CD4-positive, alpha-beta memory T cell (primary cell): ENCODE results near the gene CHCHD6. TPM values are rescaled to one million over a fixed set of nuclear protein-coding genes. Genes with fewer than 3 reads are reported as not detected.

ENCODE experiments used
- CTCF ChIA-PET: fragments of 350-600 bp; sonication (Branson Sonifier 250); formaldehyde crosslinking; loops from one replicate; lab custom pipeline; 2021; ENCODE audit warnings: inconsistent platforms; ENCODE audit not compliant: partially characterized antibody; lab: Charles Lee
- POLR2A ChIA-PET: fragments of 350-600 bp; sonication (Branson Sonifier 250); formaldehyde crosslinking; loops from one replicate; lab custom pipeline; 2021; ENCODE audit not compliant: partially characterized antibody; lab: Charles Lee
- DNase-seq, 5 donors: peaks; one replicate each; pipeline versions ENCODE4 v3.0.0 to v3.0.0-alpha.2; 2020 to 2022; ENCODE audit warnings: mixed read lengths in 1 of 5
- H3K27ac ChIP-seq: one replicate; pipeline ENCODE4 v1.7.0; 2013; ENCODE audit warnings: low read depth, low read length
- H3K27me3 ChIP-seq: 2 replicates; pipeline ENCODE4 v1.7.0; 2013; ENCODE audit warnings: mild to moderate bottlenecking, low read length, moderate library complexity; ENCODE audit not compliant: insufficient read depth
- H3K36me3 ChIP-seq: 2 replicates; pipeline ENCODE4 v1.7.0; 2013; ENCODE audit warnings: mild to moderate bottlenecking, low read length, moderate library complexity; ENCODE audit not compliant: insufficient read depth
- H3K4me1 ChIP-seq: 2 replicates; pipeline ENCODE4 v1.7.0; 2013; ENCODE audit warnings: mild to moderate bottlenecking, low read length, moderate library complexity; ENCODE audit not compliant: insufficient read depth
- H3K4me3 ChIP-seq, 2 donors: one replicate each; pipeline ENCODE4 v1.7.0; 2013; ENCODE audit warnings: low read length in 2 of 2, mild to moderate bottlenecking in 1 of 2
- H3K9me3 ChIP-seq, 2 donors: one replicate each; pipeline ENCODE4 v1.7.0; 2013; ENCODE audit warnings: low read length in 2 of 2, control low read depth in 1 of 2; ENCODE audit not compliant: control insufficient read depth in 1 of 2
- H3K27ac Mint-ChIP-seq, 7 donors: one replicate each; pipeline ENCODE4 v1.8.0; 2020 to 2021; ENCODE audit warnings: mixed read lengths in 7 of 7, mild to moderate bottlenecking in 6 of 7, inconsistent platforms in 3 of 7, moderate library complexity in 3 of 7
- H3K27me3 Mint-ChIP-seq, 2 donors: one replicate each; pipeline ENCODE4 v1.8.0; 2020 to 2021; ENCODE audit warnings: mixed read lengths in 2 of 2
- H3K36me3 Mint-ChIP-seq, 2 donors: one replicate each; pipeline ENCODE4 v1.8.0; 2020 to 2021; ENCODE audit warnings: mixed read lengths in 2 of 2, inconsistent platforms in 1 of 2, mild to moderate bottlenecking in 1 of 2
- H3K4me1 Mint-ChIP-seq, 4 donors: one replicate each; pipeline ENCODE4 v1.8.0; 2020 to 2021; ENCODE audit warnings: mixed read lengths in 4 of 4, mild to moderate bottlenecking in 1 of 4
- H3K4me3 Mint-ChIP-seq, 8 donors: one replicate each; pipeline ENCODE4 v1.8.0; 2020 to 2021; ENCODE audit warnings: mixed read lengths in 8 of 8, mild to moderate bottlenecking in 7 of 8, moderate library complexity in 6 of 8, inconsistent platforms in 3 of 8
- H3K9me3 Mint-ChIP-seq, 8 donors: one replicate each; pipeline ENCODE4 v1.8.0; 2020 to 2021; ENCODE audit warnings: mixed read lengths in 8 of 8, mild to moderate bottlenecking in 5 of 8, inconsistent platforms in 3 of 8, moderate library complexity in 1 of 8
- intact Hi-C: fragments of 100-400 bp; cut with micrococcal nuclease; formaldehyde crosslinking; loops from one replicate; pipeline ENCODE4 v1.15.1; 2023
- polyA plus RNA-seq, 2 donors: library from polyadenylated mRNA; unstranded; fragments of 300-500 nt; fragmentation: Illumina TruSeq; gene quantifications; one replicate each; pipeline ENCODE4 v1.2.3, GENCODE V29; 2021
- total RNA-seq, 2 experiments: library from RNA; stranded (reverse); gene quantifications; one replicate each; pipeline ENCODE4 v1.2.3, GENCODE V29; 2021

CHCHD6 gene
- total and polyA plus RNA-seq, 4 experiments from 2014 or later = 7.3 to 12.3 (median 10.2) TPM

DNA sequence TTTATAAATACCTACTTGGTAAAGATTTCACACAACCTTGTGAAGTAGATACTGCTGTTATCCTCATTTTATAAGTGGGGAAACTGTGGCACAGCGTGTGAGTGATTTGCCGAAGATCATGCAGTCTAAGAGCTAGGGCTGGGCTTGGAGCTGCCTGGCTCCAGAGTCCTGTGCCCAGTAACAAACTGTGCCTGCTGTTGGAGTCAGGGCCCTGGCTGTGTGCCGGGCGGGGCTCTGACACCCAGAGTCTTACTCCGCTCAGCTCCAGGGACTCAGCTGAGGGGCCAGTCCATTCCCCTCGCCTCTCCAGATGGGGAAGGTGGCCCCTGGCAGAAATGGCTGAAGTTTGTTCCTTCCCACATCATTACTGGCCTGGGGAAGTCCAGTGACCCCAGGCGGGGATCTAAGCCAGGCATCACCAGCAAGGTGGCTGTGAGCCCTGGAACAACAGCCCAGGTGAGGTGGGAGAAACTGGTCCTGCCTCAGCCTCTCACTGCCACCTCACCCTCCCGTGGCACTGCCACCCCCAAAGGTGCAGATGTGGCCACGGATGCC is 261.6 kb downstream of the CHCHD6 start:
- Mint-ChIP-seq H3K36me3 (no peaks in the 10 kb centered on the region), H3K9me3 (no peaks in the 10 kb centered on the region), H3K27ac (no peak overlapping the region), H3K4me1 (peaks cover 0 to 4% (median 0%) of the 10 kb centered on the region in 4 donors), H3K4me3 (no peak overlapping the region), H3K27me3 (peaks cover 0 to 4% of the 10 kb centered on the region in 2 donors)
- Histone ChIP-seq H3K4me3 (no peak overlapping the region), H3K27me3 (no peaks in the 10 kb centered on the region), H3K36me3 (no peaks in the 10 kb centered on the region), H3K4me1 (no peaks in the 10 kb centered on the region), H3K9me3 (no peaks in the 10 kb centered on the region), H3K27ac (no peak overlapping the region)
- intact Hi-C loops = no loop called here
- ChIA-PET CTCF (no interaction called here), POLR2A (no interaction called here)
- DNase-seq = no peak

DNA sequence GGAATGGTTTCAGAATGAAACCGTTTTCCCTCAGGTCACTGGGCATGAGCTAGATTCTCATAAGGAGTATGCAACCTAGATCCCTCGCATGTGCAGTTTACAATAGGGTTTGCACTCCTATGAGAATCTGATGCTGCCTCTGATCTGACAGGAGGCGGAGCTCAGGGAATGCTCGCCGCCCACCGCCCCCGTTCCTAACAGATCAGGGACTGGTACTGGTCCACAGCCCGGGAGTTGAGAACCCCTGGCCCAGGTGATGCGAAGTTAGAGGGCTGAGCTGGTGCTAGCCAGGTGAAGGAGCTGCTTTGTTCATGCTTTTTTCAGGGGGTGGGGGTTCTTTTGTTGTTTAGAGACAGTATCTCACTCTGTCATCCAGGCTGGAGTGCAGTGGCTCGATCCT is 263.3 kb downstream of the CHCHD6 start:
- no peaks in the 10 kb centered on the region for H3K9me3 ChIP-seq
- no peak overlapping the region for H3K4me3 ChIP-seq
- H3K27me3 ChIP-seq = no peaks in the 10 kb centered on the region
- no peak overlapping the region for H3K27ac Mint-ChIP-seq
- no peaks in the 10 kb centered on the region for H3K4me1 ChIP-seq
- no peak overlapping the region for H3K27ac ChIP-seq
- CTCF ChIA-PET = interaction anchor here (1.8 kb wide), 1 partner anchor 15 kb away, joined by 6 read pairs; the partner anchor contains the start of gene PLXNA1
- intact Hi-C loops = no loop called here
- peaks cover 0 to 5% of the 10 kb centered on the region in 2 donors for H3K27me3 Mint-ChIP-seq
- H3K9me3 Mint-ChIP-seq = no peaks in the 10 kb centered on the region
- no peak overlapping the region for H3K4me3 Mint-ChIP-seq
- POLR2A ChIA-PET = no interaction called here
- H3K36me3 Mint-ChIP-seq = no peaks in the 10 kb centered on the region
- H3K4me1 Mint-ChIP-seq = peaks cover 0 to 4% (median 0%) of the 10 kb centered on the region in 4 donors
- H3K36me3 ChIP-seq = no peaks in the 10 kb centered on the region
- no peak for DNase-seq

DNA sequence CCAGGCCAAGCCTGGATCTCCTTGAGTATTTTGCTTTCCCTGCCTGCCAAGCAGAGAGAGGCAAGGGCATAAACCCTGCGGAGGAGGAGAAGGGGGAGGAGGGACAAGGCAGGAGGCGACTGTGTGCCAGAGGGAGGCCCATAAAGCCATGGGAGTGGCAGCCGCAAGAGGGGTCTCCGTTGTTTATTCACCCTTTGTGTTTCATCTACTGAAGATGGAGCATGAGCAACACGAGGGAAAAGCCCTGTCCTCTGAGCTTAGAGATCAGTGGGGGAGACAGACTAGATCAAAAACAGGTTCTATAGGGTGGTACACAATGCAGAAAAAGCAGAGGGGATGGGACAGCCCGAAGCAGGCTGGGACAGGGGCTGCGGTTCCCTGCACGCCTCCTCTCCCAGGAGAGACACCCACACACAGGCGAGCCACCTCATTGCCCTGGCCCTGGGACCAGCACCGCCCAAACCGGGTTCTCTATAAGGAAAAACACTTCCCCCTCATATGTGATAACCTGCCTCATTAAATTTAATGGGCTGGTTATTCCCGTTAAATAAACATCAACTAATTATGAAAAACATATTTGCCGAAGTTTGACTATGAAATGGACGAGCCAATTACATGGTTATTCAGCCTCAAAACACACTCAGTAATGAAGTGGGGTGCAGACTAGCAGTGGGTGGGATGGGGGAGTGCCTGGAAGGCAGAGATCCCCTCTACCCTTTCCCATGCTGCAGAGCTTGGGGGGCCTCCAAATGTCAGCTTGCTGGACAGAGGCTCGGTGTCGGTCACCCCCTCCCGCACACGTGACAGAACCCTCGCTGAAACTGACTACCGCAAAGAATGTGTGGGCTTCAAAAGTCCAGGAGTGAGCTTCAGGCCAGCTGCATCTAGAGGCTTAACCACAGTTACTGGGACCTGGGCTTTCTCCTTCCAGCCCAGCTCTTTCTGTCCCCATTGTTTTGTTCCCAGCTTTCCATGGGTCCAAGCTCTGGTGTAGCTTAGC is 264.7 kb downstream of the CHCHD6 start:
- H3K4me1 ChIP-seq = no peaks in the 10 kb centered on the region
- no peaks in the 10 kb centered on the region for H3K9me3 ChIP-seq
- no peak for DNase-seq
- Mint-ChIP-seq H3K9me3 (peaks cover 0 to 6% (median 0%) of the 10 kb centered on the region in 8 donors), H3K4me3 (no peak overlapping the region), H3K4me1 (peaks cover 0 to 4% (median 0%) of the 10 kb centered on the region in 4 donors), H3K36me3 (no peaks in the 10 kb centered on the region), H3K27ac (no peak overlapping the region), H3K27me3 (peaks cover 0 to 5% of the 10 kb centered on the region in 2 donors)
- ChIA-PET CTCF (interaction anchor here (1.6 to 6.0 kb wide), 2 partner anchors 13 to 289 kb away, joined by 6 to 26 read pairs; partner anchors contain the start of gene PLXNA1), POLR2A (no interaction called here)
- intact Hi-C loops = no loop called here
- H3K27me3 ChIP-seq = no peaks in the 10 kb centered on the region
- H3K4me3 ChIP-seq = no peak overlapping the region
- no peaks in the 10 kb centered on the region for H3K36me3 ChIP-seq
- no peak overlapping the region for H3K27ac ChIP-seq

DNA sequence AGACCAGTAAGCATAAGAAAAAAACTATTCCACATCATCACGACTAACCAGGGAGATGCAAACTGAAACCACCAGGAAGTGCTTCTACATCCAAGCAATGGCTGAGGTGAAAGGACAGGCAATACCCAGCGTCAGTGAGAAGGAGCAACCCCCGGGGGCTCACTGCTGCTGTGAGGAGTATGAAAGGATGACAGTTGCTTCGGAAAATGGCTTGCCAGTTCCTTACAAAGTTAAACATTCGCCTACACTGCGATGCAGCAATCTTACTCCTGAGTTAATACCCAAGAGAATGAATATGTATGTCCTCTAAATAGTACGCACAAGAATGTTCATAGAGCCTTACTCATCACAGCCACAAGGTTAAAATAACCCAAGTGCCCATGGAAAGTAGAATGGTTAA is 265.5 kb downstream of the CHCHD6 start:
- H3K27me3 Mint-ChIP-seq = peaks cover under 1 to 5% of the 10 kb centered on the region in 2 donors
- intact Hi-C loops = no loop called here
- no peaks in the 10 kb centered on the region for H3K4me1 ChIP-seq
- no peaks in the 10 kb centered on the region for H3K9me3 ChIP-seq
- no peak overlapping the region for H3K27ac ChIP-seq
- DNase-seq = no peak
- H3K36me3 ChIP-seq = no peaks in the 10 kb centered on the region
- no peak overlapping the region for H3K4me3 Mint-ChIP-seq
- ChIA-PET CTCF (interaction anchor here (1.6 to 6.0 kb wide), 2 partner anchors 12 to 290 kb away, joined by 6 to 26 read pairs; partner anchors contain the start of gene PLXNA1), POLR2A (no interaction called here)
- no peak overlapping the region for H3K4me3 ChIP-seq
- H3K9me3 Mint-ChIP-seq = peaks cover 0 to 15% (median 6%) of the 10 kb centered on the region in 8 donors
- peaks cover 0 to 2% (median 0%) of the 10 kb centered on the region in 4 donors for H3K4me1 Mint-ChIP-seq
- peak overlapping the region in 1 of 7 donors; percentile 29 for H3K27ac Mint-ChIP-seq
- no peaks in the 10 kb centered on the region for H3K27me3 ChIP-seq
- peaks cover under 1 to 5% of the 10 kb centered on the region in 2 donors for H3K36me3 Mint-ChIP-seq

DNA sequence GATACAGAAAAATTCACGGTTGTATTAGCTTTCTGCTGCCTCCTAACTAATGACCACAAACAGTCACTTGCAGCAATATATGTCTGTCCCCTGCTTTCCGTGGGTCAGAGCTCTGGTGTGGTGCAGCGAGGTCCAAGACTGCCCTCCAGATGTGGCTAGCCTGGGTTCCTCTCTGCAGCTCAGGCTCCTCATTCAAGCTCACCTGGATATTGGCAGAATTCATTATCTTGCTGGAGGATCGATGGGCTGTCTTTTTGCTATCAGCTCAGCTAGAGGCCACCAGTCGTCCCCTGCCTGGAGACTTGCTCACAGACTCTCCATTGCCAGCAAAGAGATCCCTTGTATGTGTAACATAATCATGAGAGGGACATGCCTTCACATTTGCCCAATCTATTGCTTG is 266.1 kb downstream of the CHCHD6 start:
- Histone ChIP-seq H3K4me1 (no peaks in the 10 kb centered on the region), H3K9me3 (peaks cover 0 to 5% of the 10 kb centered on the region in 2 donors), H3K27ac (no peak overlapping the region), H3K4me3 (no peak overlapping the region), H3K36me3 (no peaks in the 10 kb centered on the region), H3K27me3 (no peaks in the 10 kb centered on the region)
- intact Hi-C loops = no loop called here
- DNase-seq = no peak
- H3K27me3 Mint-ChIP-seq = peaks cover 6 to 9% of the 10 kb centered on the region in 2 donors
- POLR2A ChIA-PET = no interaction called here
- no peak overlapping the region for H3K4me3 Mint-ChIP-seq
- peaks cover 0 to 21% (median 11%) of the 10 kb centered on the region in 8 donors for H3K9me3 Mint-ChIP-seq
- H3K36me3 Mint-ChIP-seq = peaks cover 2 to 10% of the 10 kb centered on the region in 2 donors
- H3K4me1 Mint-ChIP-seq = no peaks in the 10 kb centered on the region
- CTCF ChIA-PET = interaction anchor here (0.8 to 6.0 kb wide), 2 partner anchors 9 to 11 kb away, joined by 3 to 26 read pairs; partner anchors contain the start of gene PLXNA1
- H3K27ac Mint-ChIP-seq = no peak overlapping the region

DNA sequence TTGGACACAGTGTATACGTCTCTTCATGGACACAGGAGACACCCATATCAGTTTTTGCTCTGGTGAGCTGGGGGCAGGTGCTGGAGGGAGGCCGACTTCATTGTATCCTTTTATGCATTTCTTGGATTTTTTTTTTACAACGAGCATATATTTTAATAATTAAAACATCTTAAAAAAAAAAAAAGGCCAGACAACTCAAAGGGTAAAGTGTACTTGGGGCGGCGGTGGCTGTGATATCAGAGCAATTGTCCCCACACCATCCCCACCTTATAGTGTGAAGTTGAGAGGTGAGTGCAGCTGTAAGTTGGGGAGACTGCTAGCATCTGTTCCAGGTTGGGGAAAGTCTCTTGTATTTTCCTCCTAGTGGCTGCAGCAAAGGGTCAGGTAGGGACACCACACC is 266.9 kb downstream of the CHCHD6 start:
- H3K4me3 ChIP-seq = no peak overlapping the region
- no peak overlapping the region for H3K27ac Mint-ChIP-seq
- peaks cover 0 to 23% (median 16%) of the 10 kb centered on the region in 8 donors for H3K9me3 Mint-ChIP-seq
- peaks cover 4 to 15% of the 10 kb centered on the region in 2 donors for H3K36me3 Mint-ChIP-seq
- ChIA-PET POLR2A (no interaction called here), CTCF (interaction anchor here (6.0 kb wide), 1 partner anchor 11 kb away, joined by 26 read pairs; the partner anchor contains the start of gene PLXNA1)
- no peak overlapping the region for H3K4me3 Mint-ChIP-seq
- H3K4me1 Mint-ChIP-seq = no peaks in the 10 kb centered on the region
- H3K27me3 ChIP-seq = no peaks in the 10 kb centered on the region
- H3K36me3 ChIP-seq = no peaks in the 10 kb centered on the region
- DNase-seq = no peak
- H3K4me1 ChIP-seq = no peaks in the 10 kb centered on the region
- no peak overlapping the region for H3K27ac ChIP-seq
- H3K9me3 ChIP-seq = peaks cover 0 to 5% of the 10 kb centered on the region in 2 donors
- intact Hi-C loops = no loop called here
- peaks cover 7 to 9% of the 10 kb centered on the region in 2 donors for H3K27me3 Mint-ChIP-seq

DNA sequence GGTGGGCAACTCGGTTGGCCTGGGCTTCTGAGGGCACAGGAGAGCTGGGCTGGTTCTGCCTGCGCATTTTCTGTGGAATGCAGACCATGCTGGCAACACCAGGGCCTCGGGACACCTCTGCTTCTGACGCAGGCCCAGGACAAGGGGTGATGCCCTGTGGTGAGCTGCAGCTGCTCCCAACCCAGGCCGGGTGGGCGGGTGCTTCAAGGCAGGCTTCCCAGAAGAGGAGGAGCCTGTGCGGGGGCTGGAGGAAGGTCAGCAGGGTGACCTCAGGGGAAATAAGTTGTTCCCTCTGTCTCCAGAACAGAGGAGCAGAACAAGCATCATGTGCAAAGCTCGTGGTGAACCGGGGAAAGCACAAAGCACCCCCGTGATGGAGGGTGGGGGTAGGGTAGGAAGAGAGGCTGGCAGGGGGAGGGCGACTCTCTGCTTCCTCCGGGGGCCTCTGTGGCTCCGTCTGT is 267.9 kb downstream of the CHCHD6 start:
- Histone ChIP-seq H3K27me3 (no peaks in the 10 kb centered on the region), H3K27ac (no peak overlapping the region), H3K9me3 (peaks cover 0 to 5% of the 10 kb centered on the region in 2 donors), H3K4me1 (no peaks in the 10 kb centered on the region), H3K4me3 (no peak overlapping the region), H3K36me3 (no peaks in the 10 kb centered on the region)
- H3K27me3 Mint-ChIP-seq = peaks cover 7 to 9% of the 10 kb centered on the region in 2 donors
- no peak overlapping the region for H3K4me3 Mint-ChIP-seq
- H3K4me1 Mint-ChIP-seq = no peaks in the 10 kb centered on the region
- ChIA-PET CTCF (interaction anchor here (6.0 kb wide), 1 partner anchor 10 kb away, joined by 26 read pairs; the partner anchor contains the start of gene PLXNA1), POLR2A (no interaction called here)
- peaks cover 4 to 15% of the 10 kb centered on the region in 2 donors for H3K36me3 Mint-ChIP-seq
- DNase-seq = no peak
- H3K27ac Mint-ChIP-seq = no peak overlapping the region
- intact Hi-C loops = no loop called here
- H3K9me3 Mint-ChIP-seq = peaks cover 0 to 26% (median 17%) of the 10 kb centered on the region in 8 donors
